ENCODE data around the gene GTF2H2C. TPM values are rescaled to one million over a fixed set of nuclear protein-coding genes. Genes with fewer than 3 reads are reported as not detected.
A peak's percentile ranks its signal among the peaks of the same experiment; 100 is the strongest.
"Not testable (repeated sequence)": the region's sequence is repeated elsewhere in the genome, so short reads cannot be mapped to it uniquely, and the experiment has no call there.

GTF2H2C gene
- total and polyA plus RNA-seq, 9 of the 15 experiments (the other 6 are each of a cell fraction or from before 2014, with no cell fraction given) = 55.6 to 108 (median 87.7) TPM

DNA sequence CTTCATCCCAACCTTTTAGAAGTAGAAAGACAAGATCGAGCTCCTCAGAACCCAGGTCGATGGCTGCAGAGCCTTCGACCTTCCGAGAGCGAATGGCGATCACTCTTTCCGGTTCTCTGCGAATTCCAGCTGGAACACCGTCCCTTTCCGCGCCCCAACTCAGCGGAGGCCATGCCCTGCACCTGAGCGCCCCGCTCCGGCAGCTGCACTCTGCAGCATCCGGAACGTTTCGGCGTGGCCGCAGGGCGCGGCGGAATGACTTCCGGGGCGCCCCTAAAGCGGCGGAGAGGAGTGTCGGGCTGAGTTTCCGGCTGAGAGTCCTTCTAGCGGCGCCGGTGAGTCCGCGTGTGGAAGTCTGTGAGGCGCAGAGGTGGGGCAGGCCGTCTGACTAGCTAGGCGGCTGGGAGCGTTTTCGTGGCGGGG is at the start of gene GTF2H2C (continued):
- TF ChIP-seq TAF1 (IDR thresholded peaks at IDR 0.05; ENCODE audit: control insufficient read depth, extremely low read depth, insufficient read depth, low read length, severe bottlenecking) = peak; percentile 64
- 0 out of 4 replicates have a peak, but pooled peaks of 1 of the 2 experiments have one; percentile 65 for TF ChIP-seq SIN3A (IDR thresholded peaks at IDR 0.05; ENCODE audit: borderline replicate concordance in 2 of 2, control insufficient read depth in 1 of 2, low read depth in 2 of 2, low read length in 2 of 2)
- TF ChIP-seq ZFX (CRISPR knock-in tag; IDR thresholded peaks at IDR 0.05) = 0 out of 2 replicates have a peak, but pooled peaks have one; percentile 13
- TF ChIP-seq, protein P1, sequence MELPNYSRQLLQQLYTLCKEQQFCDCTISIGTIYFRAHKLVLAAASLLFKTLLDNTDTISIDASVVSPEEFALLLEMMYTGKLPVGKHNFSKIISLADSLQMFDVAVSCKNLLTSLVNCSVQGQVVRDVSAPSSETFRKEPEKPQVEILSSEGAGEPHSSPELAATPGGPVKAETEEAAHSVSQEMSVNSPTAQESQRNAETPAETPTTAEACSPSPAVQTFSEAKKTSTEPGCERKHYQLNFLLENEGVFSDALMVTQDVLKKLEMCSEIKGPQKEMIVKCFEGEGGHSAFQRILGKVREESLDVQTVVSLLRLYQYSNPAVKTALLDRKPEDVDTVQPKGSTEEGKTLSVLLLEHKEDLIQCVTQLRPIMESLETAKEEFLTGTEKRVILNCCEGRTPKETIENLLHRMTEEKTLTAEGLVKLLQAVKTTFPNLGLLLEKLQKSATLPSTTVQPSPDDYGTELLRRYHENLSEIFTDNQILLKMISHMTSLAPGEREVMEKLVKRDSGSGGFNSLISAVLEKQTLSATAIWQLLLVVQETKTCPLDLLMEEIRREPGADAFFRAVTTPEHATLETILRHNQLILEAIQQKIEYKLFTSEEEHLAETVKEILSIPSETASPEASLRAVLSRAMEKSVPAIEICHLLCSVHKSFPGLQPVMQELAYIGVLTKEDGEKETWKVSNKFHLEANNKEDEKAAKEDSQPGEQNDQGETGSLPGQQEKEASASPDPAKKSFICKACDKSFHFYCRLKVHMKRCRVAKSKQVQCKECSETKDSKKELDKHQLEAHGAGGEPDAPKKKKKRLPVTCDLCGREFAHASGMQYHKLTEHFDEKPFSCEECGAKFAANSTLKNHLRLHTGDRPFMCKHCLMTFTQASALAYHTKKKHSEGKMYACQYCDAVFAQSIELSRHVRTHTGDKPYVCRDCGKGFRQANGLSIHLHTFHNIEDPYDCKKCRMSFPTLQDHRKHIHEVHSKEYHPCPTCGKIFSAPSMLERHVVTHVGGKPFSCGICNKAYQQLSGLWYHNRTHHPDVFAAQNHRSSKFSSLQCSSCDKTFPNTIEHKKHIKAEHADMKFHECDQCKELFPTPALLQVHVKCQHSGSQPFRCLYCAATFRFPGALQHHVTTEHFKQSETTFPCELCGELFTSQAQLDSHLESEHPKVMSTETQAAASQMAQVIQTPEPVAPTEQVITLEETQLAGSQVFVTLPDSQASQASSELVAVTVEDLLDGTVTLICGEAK (IDR thresholded peaks at IDR 0.05) = peak; percentile 80
- TF ChIP-seq, protein P1 (CRISPR knock-in tag; IDR thresholded peaks at IDR 0.05) = not testable (repeated sequence)
- TF ChIP-seq, protein P2, sequence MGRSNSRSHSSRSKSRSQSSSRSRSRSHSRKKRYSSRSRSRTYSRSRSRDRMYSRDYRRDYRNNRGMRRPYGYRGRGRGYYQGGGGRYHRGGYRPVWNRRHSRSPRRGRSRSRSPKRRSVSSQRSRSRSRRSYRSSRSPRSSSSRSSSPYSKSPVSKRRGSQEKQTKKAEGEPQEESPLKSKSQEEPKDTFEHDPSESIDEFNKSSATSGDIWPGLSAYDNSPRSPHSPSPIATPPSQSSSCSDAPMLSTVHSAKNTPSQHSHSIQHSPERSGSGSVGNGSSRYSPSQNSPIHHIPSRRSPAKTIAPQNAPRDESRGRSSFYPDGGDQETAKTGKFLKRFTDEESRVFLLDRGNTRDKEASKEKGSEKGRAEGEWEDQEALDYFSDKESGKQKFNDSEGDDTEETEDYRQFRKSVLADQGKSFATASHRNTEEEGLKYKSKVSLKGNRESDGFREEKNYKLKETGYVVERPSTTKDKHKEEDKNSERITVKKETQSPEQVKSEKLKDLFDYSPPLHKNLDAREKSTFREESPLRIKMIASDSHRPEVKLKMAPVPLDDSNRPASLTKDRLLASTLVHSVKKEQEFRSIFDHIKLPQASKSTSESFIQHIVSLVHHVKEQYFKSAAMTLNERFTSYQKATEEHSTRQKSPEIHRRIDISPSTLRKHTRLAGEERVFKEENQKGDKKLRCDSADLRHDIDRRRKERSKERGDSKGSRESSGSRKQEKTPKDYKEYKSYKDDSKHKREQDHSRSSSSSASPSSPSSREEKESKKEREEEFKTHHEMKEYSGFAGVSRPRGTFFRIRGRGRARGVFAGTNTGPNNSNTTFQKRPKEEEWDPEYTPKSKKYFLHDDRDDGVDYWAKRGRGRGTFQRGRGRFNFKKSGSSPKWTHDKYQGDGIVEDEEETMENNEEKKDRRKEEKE (IDR thresholded peaks at IDR 0.05; ENCODE audit: borderline replicate concordance in 1 of 2, control insufficient read depth in 1 of 2, low read depth in 2 of 2, low read length in 1 of 2) = peak in 1 of 2 experiments; percentile 76; a peak in 1 of 4 replicates
- TF ChIP-seq YY1 (IDR thresholded peaks at IDR 0.05; ENCODE audit: borderline replicate concordance in 1 of 3, control insufficient read depth in 1 of 3, extremely low read depth in 1 of 3, insufficient read depth in 3 of 3, insufficient read length in 1 of 3, insufficient replicate concordance in 2 of 3, low read depth in 1 of 3, low read length in 2 of 3) = peak in 2 of 3 experiments; percentile 39 to 52
- peak; percentile 32 for TF ChIP-seq KDM5B (IDR thresholded peaks at IDR 0.05; ENCODE audit: insufficient replicate concordance, low read depth, low read length)
- TF ChIP-seq ETV1 (tag; conservative IDR thresholded peaks at IDR 0.05; ENCODE audit: low read depth) = peak; percentile 20; the same call in 1 of the 2 replicates
- peak; percentile 34; the same call in 1 of the 2 replicates for TF ChIP-seq MYC (IDR thresholded peaks at IDR 0.05; ENCODE audit: low read depth, low read length)
- not testable (repeated sequence) for TF ChIP-seq MYC (CRISPR knock-in tag; IDR thresholded peaks at IDR 0.05; ENCODE audit: borderline replicate concordance, low read depth)
- TF ChIP-seq GABPA (tag; conservative IDR thresholded peaks at IDR 0.05; ENCODE audit: low read depth) = peak; percentile 91
- TF ChIP-seq ELF1 (tag; IDR thresholded peaks at IDR 0.05) = peak; percentile 35; the same call in 1 of the 2 replicates

Data from K562 (cell line).